ENCODE data around the gene CFAP45. TPM values are rescaled to one million over a fixed set of nuclear protein-coding genes. Genes with fewer than 3 reads are reported as not detected.

CFAP45 gene
- total RNA-seq, 1 donor from 2014 or later, result 1.0 TPM

DNA sequence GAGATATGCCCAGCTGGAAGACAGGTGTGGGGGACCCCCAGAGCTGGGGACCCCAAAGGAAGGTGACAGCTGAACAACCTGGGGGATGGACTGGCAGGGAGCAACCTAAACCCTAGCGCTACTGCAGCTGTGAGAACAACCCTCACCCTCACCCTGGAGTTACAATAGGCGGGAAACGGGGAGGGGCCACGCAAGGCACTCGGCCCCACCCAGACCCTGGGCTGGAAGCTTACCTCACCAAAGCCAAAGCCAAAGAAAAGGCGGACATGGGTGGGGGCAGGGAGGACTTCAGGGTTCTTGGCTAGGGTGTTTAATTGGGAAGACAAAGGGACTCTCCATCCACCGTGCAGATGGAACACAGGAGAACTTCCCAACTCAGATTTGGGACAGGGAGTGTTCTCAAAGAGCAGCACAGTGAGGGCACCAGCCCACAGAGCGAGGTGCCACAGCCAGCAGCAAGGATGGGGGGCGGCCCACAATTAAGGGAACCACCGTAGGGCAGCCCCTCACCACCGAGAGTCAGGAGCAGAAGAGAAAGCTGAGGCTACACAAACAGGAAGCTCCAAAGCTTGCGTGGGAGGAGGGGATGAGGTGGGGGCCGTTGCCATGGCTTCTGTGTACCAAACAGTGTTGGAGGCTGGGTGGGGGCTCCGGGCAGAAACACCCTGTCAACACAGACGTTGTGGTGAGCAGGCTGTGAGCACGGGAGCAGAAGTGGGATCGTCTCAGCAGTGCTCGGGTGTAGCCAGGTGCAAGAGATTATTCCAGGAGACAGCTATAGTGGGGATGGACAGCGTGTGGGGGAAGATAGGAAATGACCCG, 23.4 kb upstream of the CFAP45 start:
- Mint-ChIP-seq H3K4me1 (ENCODE audit: unreplicated experiment) (peaks cover 20% of the 10 kb centered on the region), H3K36me3 (ENCODE audit: low read depth, unreplicated experiment) (peaks cover 34% of the 10 kb centered on the region), H3K27me3 (ENCODE audit: unreplicated experiment) (peaks cover 38% of the 10 kb centered on the region), H3K9me3 (ENCODE audit: unreplicated experiment) (peaks cover 3% of the 10 kb centered on the region), H3K4me3 (ENCODE audit: unreplicated experiment) (peak overlapping the region; percentile 94), H3K27ac (ENCODE audit: unreplicated experiment) (peak overlapping the region; percentile 100)
- TF ChIP-seq, protein P1, sequence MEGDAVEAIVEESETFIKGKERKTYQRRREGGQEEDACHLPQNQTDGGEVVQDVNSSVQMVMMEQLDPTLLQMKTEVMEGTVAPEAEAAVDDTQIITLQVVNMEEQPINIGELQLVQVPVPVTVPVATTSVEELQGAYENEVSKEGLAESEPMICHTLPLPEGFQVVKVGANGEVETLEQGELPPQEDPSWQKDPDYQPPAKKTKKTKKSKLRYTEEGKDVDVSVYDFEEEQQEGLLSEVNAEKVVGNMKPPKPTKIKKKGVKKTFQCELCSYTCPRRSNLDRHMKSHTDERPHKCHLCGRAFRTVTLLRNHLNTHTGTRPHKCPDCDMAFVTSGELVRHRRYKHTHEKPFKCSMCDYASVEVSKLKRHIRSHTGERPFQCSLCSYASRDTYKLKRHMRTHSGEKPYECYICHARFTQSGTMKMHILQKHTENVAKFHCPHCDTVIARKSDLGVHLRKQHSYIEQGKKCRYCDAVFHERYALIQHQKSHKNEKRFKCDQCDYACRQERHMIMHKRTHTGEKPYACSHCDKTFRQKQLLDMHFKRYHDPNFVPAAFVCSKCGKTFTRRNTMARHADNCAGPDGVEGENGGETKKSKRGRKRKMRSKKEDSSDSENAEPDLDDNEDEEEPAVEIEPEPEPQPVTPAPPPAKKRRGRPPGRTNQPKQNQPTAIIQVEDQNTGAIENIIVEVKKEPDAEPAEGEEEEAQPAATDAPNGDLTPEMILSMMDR (IDR thresholded peaks at IDR 0.05; ENCODE audit: unreplicated experiment), result no peak
- DNase-seq (ENCODE audit: low spot score), result peak; percentile 70

- H3K27me3 Mint-ChIP-seq (ENCODE audit: unreplicated experiment), result peaks cover 40% of the 10 kb centered on the region
- peaks cover 41% of the 10 kb centered on the region for H3K36me3 Mint-ChIP-seq (ENCODE audit: low read depth, unreplicated experiment)
- H3K27ac Mint-ChIP-seq (ENCODE audit: unreplicated experiment), result peak overlapping the region; percentile 100
- peak overlapping the region; percentile 94 for H3K4me3 Mint-ChIP-seq (ENCODE audit: unreplicated experiment)
- TF ChIP-seq, protein P1 (IDR thresholded peaks at IDR 0.05; ENCODE audit: unreplicated experiment), result no peak
- H3K9me3 Mint-ChIP-seq (ENCODE audit: unreplicated experiment), result peaks cover 3% of the 10 kb centered on the region
- peak; percentile 25 for DNase-seq (ENCODE audit: low spot score)
- peaks cover 23% of the 10 kb centered on the region for H3K4me1 Mint-ChIP-seq (ENCODE audit: unreplicated experiment)
Measured at GRCh38 chr1:159922511-159923202, 22.7 kb upstream of the CFAP45 start.

GRCh38 chr1:159921700-159922504, 21.9 kb upstream of the CFAP45 start:
- Mint-ChIP-seq H3K36me3 (ENCODE audit: low read depth, unreplicated experiment) (peaks cover 44% of the 10 kb centered on the region), H3K27me3 (ENCODE audit: unreplicated experiment) (peaks cover 40% of the 10 kb centered on the region), H3K27ac (ENCODE audit: unreplicated experiment) (peak overlapping the region; percentile 83), H3K4me3 (ENCODE audit: unreplicated experiment) (no peak overlapping the region), H3K4me1 (ENCODE audit: unreplicated experiment) (peaks cover 27% of the 10 kb centered on the region), H3K9me3 (ENCODE audit: unreplicated experiment) (peaks cover 3% of the 10 kb centered on the region)
- no peak for DNase-seq (ENCODE audit: low spot score)
- TF ChIP-seq, protein P1 (IDR thresholded peaks at IDR 0.05; ENCODE audit: unreplicated experiment), result no peak

DNA sequence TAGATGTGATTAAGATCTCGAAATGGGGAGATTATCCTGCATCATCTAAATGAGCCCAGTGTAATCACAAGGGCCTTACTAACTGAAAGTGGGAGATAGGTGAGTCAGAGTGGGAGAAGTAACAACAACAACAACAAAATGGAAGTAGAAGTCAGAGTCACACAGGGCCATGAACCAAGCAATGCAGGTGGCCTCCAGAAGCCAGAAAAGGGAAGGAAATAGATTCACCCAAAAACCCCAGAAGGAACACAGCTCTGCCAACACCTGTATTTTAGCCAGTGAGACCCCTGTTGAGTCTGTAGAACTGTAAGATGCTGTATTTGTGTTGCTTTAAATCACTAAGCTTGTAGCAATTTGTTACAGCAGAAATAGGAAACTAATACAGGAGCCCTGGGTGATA, 21.3 kb upstream of the CFAP45 start:
- H3K4me1 Mint-ChIP-seq (ENCODE audit: unreplicated experiment), result peaks cover 32% of the 10 kb centered on the region
- H3K27me3 Mint-ChIP-seq (ENCODE audit: unreplicated experiment), result peaks cover 39% of the 10 kb centered on the region
- H3K27ac Mint-ChIP-seq (ENCODE audit: unreplicated experiment), result peak overlapping the region; percentile 58
- peaks cover 3% of the 10 kb centered on the region for H3K9me3 Mint-ChIP-seq (ENCODE audit: unreplicated experiment)
- H3K4me3 Mint-ChIP-seq (ENCODE audit: unreplicated experiment), result no peak overlapping the region
- DNase-seq (ENCODE audit: low spot score), result no peak
- TF ChIP-seq, protein P1 (IDR thresholded peaks at IDR 0.05; ENCODE audit: unreplicated experiment), result no peak
- peaks cover 49% of the 10 kb centered on the region for H3K36me3 Mint-ChIP-seq (ENCODE audit: low read depth, unreplicated experiment)
